ENCODE measurements around the gene DNAAF1.
A peak's percentile ranks its signal among the peaks of the same experiment; 100 is the strongest.
"Not testable (repeated sequence)": the region's sequence is repeated elsewhere in the genome, so short reads cannot be mapped to it uniquely, and the experiment has no call there.

Gene DNAAF1

GRCh38 chr16:84186685-84187437, 41.8 kb downstream of the DNAAF1 start, which contains the start of gene TAF1C:
Gene TAF1C (minus strand): TSS chr16:84187057. CDS start chr16:84184988, 2,069 bp downstream.
- DNase-seq = peak; percentile 94

DNA sequence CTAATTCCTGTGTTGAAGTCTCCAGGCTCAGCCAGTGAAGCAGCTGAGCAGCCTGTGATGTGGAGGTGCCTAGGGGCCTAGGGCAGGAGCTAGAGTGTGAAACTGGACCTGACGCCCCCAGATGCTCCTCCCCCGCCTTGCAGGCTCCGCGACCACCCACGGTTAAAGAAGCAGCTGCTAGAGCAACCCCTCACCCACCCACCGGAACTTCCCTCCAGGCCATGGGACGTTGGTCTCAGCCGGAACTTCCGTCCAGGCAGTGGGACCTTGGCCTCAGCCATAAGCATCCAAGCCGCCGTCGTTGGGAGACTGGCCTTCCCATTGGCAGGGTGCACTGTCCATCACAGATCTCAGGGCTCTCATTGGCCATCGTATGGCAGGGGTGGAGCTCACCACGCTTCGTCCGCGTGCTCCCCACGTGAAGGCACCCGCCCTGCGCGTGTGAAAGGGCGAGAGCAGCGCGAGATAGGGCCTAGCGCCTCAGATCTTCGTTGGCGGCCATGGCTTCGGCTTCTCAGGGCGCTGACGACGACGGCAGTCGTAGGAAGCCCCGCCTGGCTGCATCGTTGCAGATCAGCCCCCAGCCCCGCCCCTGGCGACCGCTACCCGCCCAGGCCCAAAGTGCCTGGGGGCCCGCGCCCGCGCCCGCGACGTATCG, 45.8 kb downstream of the DNAAF1 start, which contains the start of gene ADAD2:
Gene ADAD2, plus strand, starts transcription at position 427 of the 658 bp plus-strand sequence. Its CDS starts 74 bp downstream, at position 501.
- DNase-seq = no peak

GRCh38 chr16:84191466-84191865, 46.4 kb downstream of the DNAAF1 start:
- no peak for DNase-seq

GRCh38 chr16:84193480-84193879, 48.4 kb downstream of the DNAAF1 start:
- DNase-seq = peak; percentile 12

- DNase-seq = no peak
Measured at GRCh38 chr16:84194018-84194417, 48.9 kb downstream of the DNAAF1 start.

- peak; percentile 17 for DNase-seq
Measured at GRCh38 chr16:84194470-84195200, 49.5 kb downstream of the DNAAF1 start.

GRCh38 chr16:84195201-84196093, 50.3 kb downstream of the DNAAF1 start:
- DNase-seq = no peak

DNA sequence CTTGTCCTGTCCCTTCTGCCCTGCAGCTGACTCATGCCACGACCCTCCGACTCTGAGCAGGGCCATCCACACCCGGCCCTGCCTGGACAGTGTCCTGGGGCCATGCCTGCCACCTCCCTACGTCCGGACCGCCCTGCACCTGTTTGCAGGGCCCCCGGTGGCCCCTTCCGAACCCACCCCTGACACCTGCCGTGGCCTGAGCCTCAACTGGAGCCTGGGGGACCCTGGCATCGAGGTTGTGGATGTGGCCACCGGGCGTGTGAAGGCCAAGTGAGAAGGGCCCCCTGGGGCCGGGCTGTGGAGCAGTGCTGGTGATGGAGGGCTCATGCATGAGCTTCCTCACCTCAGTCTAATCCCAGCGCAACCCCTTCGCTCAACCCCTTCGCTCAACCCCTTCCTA, 51.0 kb downstream of the DNAAF1 start:
- DNase-seq = no peak

GRCh38 chr16:84196727-84197394, 51.8 kb downstream of the DNAAF1 start:
- DNase-seq = no peak

- DNase-seq = no peak
Measured at GRCh38 chr16:84197466-84198128, 52.5 kb downstream of the DNAAF1 start.

DNA sequence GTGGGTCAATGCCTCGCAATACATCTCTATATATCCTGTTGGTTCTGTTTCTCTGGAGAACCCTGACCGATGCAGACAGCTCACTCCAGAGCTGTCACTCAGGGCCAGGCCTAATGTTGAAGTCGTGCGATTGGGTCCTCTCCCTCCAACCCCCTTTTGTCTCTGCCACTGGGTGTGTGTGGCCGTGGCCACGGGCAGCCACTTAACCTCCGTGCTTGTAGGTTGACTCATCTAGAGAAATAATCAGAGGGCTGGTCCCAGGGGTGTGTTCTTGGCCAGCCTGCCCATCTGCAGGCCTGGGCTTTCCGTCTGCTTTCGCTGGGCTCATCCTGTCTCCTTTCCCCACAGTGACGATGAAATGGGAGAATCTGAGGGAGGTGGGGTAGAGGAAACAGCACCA, 53.3 kb downstream of the DNAAF1 start:
- DNase-seq = no peak

DNA sequence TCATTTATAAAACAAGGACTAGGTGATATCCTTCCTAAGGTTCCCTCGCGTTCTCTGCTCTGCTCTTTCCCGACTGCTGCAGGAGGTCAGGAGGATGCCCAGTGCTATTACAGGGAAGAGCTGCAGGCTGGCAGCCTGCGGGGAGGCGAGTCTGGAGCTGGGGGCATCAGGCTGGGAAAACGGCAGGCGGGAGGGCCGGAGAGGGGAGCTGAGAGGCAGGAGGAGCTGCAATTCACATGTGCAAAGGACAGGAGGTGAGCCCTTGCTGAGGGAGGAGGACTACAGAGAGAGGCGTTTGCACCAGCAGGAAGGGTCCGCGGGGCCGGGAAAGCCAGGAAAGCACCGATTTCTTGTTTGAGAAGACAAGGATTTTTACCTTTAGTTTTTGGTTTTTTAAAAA, 54.0 kb downstream of the DNAAF1 start:
- DNase-seq = no peak

DNA sequence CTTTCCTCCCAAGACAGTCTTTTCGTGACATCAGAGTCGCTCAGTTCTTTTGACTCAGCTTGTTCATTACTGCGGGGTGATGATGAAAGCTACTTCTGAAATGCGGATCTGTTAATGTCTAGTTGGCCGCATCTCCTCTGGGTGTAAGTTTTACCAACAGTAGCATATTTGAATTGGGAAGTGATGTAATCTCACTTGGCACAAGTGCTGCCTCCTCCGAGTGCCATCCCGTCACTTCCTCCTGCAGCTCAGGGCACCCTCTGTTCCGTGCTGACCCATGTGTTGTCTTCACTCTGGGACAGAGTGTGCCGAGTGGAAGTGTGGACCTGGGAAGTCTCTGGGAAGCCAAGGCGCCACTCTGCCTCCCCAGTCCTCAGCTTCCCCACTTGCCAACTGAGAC, 54.8 kb downstream of the DNAAF1 start:
- DNase-seq = no peak

DNA sequence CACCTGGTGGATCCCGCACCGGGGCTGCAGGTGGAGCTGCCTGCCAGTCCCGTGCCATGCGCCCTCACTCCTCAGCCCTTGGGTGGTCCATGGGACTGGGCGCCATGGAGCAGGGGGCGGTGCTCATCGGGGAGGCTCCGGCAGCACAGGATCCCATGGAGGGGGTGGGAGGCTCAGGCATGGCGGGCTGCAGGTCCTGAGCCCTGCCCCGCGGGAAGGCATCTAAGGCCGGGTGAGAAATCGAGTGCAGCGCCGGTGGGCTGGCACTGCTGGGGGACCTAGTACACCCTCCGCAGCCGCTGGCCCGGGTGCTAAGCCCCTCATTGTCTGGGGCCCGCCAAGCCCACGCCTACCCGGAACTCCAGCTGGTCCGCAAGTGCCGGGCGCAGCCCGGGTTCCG, 59.4 kb downstream of the DNAAF1 start:
- not testable (repeated sequence) for DNase-seq

- DNase-seq = not testable (repeated sequence)
Measured at GRCh38 chr16:84205123-84205522, 60.0 kb downstream of the DNAAF1 start.

- no peak for DNase-seq
Measured at GRCh38 chr16:84205976-84206691, 61.0 kb downstream of the DNAAF1 start.

GRCh38 chr16:84207251-84207650, 62.1 kb downstream of the DNAAF1 start:
- no peak for DNase-seq

- DNase-seq = no peak
Measured at GRCh38 chr16:84207879-84208278, 62.8 kb downstream of the DNAAF1 start.

GRCh38 chr16:84209989-84210388, 64.9 kb downstream of the DNAAF1 start:
- no peak for DNase-seq

- DNase-seq = no peak
Measured at GRCh38 chr16:84212154-84212553, 67.0 kb downstream of the DNAAF1 start.

DNA sequence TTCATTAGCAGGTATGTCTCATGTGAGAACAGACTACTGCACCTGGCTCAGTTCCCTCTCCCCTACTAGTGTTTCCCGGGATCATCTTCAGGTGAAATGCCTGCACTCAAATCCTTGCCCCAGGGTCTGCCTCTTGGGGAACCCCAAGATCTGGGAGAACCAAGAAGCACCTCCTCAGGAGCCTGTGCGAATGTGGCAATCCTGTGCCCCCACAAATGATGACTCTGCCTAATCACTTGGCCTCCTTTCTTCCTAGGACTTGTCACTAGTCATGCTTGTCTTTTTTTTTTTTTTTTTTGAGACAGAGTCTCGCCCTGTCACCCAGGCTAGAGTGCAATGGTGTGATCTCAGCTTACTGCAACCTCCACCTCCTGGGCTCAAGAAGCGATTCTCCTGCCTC, 67.5 kb downstream of the DNAAF1 start:
- no peak for DNase-seq
